Thoracic aorta (tissue), 2 donors: Measurements from ENCODE around the gene GM2A. TPM values are rescaled to one million over a fixed set of nuclear protein-coding genes. Genes with fewer than 3 reads are reported as not detected.

Experiments used
- ATAC-seq: fragments of 150-250 bp; one replicate; pipeline ENCODE4 v1.8.0; 2017; ENCODE audit warnings: low read depth; ENCODE audit not compliant: insufficient number of reproducible peaks, low FRiP score
- DNase-seq: peaks from one replicate; pipeline ENCODE4 v3.0.0-alpha.2; 2020; ENCODE audit warnings: low spot score
- H3K27ac ChIP-seq, 2 donors: fragments of 200-600 bp; sonication (generic); 1 replicate in 1 of 2; 2 replicates in 1 of 2; pipeline ENCODE4 v1.5.1; 2016; ENCODE audit warnings: mild to moderate bottlenecking in 2 of 2, moderate library complexity in 2 of 2
- H3K27me3 ChIP-seq: fragments of 200-600 bp; sonication (generic); replicated peaks from 2 replicates; pipeline ENCODE4 v1.6.0; 2016; ENCODE audit warnings: mild to moderate bottlenecking; ENCODE audit not compliant: insufficient read depth
- H3K36me3 ChIP-seq: fragments of 200-600 bp; sonication (generic); one replicate; pipeline ENCODE4 v1.5.1; 2016
- H3K4me1 ChIP-seq, 2 donors: fragments of 200-600 bp; sonication (generic); 1 replicate in 1 of 2; 2 replicates in 1 of 2; pipeline versions ENCODE4 v1.5.1 to v1.6.0; 2016; ENCODE audit warnings: low read depth in 2 of 2, mild to moderate bottlenecking in 1 of 2; ENCODE audit not compliant: control insufficient read depth in 1 of 2
- H3K4me3 ChIP-seq: fragments of 200-600 bp; sonication (generic); 2 replicates; pipeline ENCODE4 v1.5.1; 2016; ENCODE audit warnings: mild to moderate bottlenecking
- H3K9me3 ChIP-seq: fragments of 200-600 bp; sonication (generic); 2 replicates; pipeline ENCODE4 v1.5.1; 2016
- CTCF ChIP-seq: fragments of 200-600 bp; sonication (generic); IDR thresholded peaks from one replicate; pipeline ENCODE4 v1.5.1; 2019; ENCODE audit warnings: antibody characterized with exemption
- total RNA-seq, 2 donors: library from RNA; depleted of rRNA; stranded (reverse); fragments of >200 nt; gene quantifications; one replicate each; pipeline versions ENCODE4 v1.1.0 to v1.2.3, GENCODE V29; 2016

GM2A gene
- total RNA-seq, 2 donors from 2014 or later: 26.1 to 32.1 TPM

GRCh38 chr5:151212406-151212798 lies 40.6 kb upstream of the GM2A start:
- Histone ChIP-seq H3K27me3 (no peaks in the 10 kb centered on the region), H3K4me3 (no peak overlapping the region), H3K9me3 (no peaks in the 10 kb centered on the region), H3K27ac (peak overlapping the region in 1 of 2 donors; percentile 17), H3K4me1 (peaks cover 8 to 12% of the 10 kb centered on the region in 2 donors), H3K36me3 (no peaks in the 10 kb centered on the region)
- ATAC-seq (no peak), DNase-seq (no peak)
- no peak for TF ChIP-seq CTCF

GRCh38 chr5:151213803-151214613 lies 39.0 kb upstream of the GM2A start:
- TF ChIP-seq CTCF: no peak
- Histone ChIP-seq H3K9me3 (no peaks in the 10 kb centered on the region), H3K27ac (peak overlapping the region in 1 of 2 donors; percentile 52), H3K36me3 (no peaks in the 10 kb centered on the region), H3K27me3 (no peaks in the 10 kb centered on the region), H3K4me1 (peaks cover 4 to 8% of the 10 kb centered on the region in 2 donors), H3K4me3 (peak overlapping the region; percentile 14)
- DNase-seq: no peak
- no peak for ATAC-seq

GRCh38 chr5:151214614-151215545 lies 38.1 kb upstream of the GM2A start:
- no peak for DNase-seq
- H3K4me1 ChIP-seq: peaks cover 6 to 8% of the 10 kb centered on the region in 2 donors

GRCh38 chr5:151215546-151215880 lies 37.5 kb upstream of the GM2A start:
- Histone ChIP-seq H3K27ac (no peak overlapping the region), H3K36me3 (no peaks in the 10 kb centered on the region), H3K9me3 (no peaks in the 10 kb centered on the region), H3K4me3 (no peak overlapping the region), H3K4me1 (peaks cover 8 to 9% of the 10 kb centered on the region in 2 donors), H3K27me3 (no peaks in the 10 kb centered on the region)
- TF ChIP-seq CTCF: no peak
- DNase-seq (no peak), ATAC-seq (no peak)

More at GRCh38 chr5:151214614-151215545, 38.1 kb upstream of the GM2A start:
- H3K27me3 ChIP-seq: no peaks in the 10 kb centered on the region
- H3K36me3 ChIP-seq: no peaks in the 10 kb centered on the region
- ATAC-seq: no peak
- no peak overlapping the region for H3K4me3 ChIP-seq
- TF ChIP-seq CTCF: no peak
- no peaks in the 10 kb centered on the region for H3K9me3 ChIP-seq
- H3K27ac ChIP-seq: peak overlapping the region in 1 of 2 donors; percentile 52

- Histone ChIP-seq H3K27ac (no peak overlapping the region), H3K9me3 (no peaks in the 10 kb centered on the region), H3K36me3 (no peaks in the 10 kb centered on the region), H3K27me3 (no peaks in the 10 kb centered on the region), H3K4me3 (no peak overlapping the region), H3K4me1 (peaks cover 13 to 20% of the 10 kb centered on the region in 2 donors)
- no peak for TF ChIP-seq CTCF
- no peak for DNase-seq
- no peak for ATAC-seq
These were observed 36.2 kb upstream of the GM2A start for GRCh38 chr5:151216781-151217180.
